AG09309 (cell line): ENCODE results near the gene HSPA1B.

Source experiments
- DNase-seq: peaks from one replicate; pipeline ENCODE4 v3.0.0-alpha.2; 2010; ENCODE audit warnings: low read depth
- H3K4me3 ChIP-seq: 2 replicates; pipeline ENCODE4 v1.5.1; 2011; ENCODE audit warnings: mild to moderate bottlenecking, low read depth, low read length, moderate library complexity; ENCODE audit not compliant: control insufficient read depth
- CTCF ChIP-seq: IDR thresholded peaks from 2 replicates; pipeline ENCODE4 v1.5.1; 2011; ENCODE audit warnings: mild to moderate bottlenecking, low read depth, low read length, inconsistent platforms; ENCODE audit not compliant: insufficient read depth, control insufficient read depth; ENCODE audit errors: missing control alignments

HSPA1B gene

GRCh38 chr6:31878726-31879125, 51.2 kb downstream of the HSPA1B start, which contains the start of gene SLC44A4:
Gene SLC44A4 (minus strand): TSS chr6:31878997. CDS start chr6:31878980, 17 bp downstream.
- no peak for TF ChIP-seq CTCF
- no peak for DNase-seq
- no peak within 1 kb of the TSS for H3K4me3 ChIP-seq

GRCh38 chr6:31879143-31879542, 51.6 kb downstream of the HSPA1B start:
- DNase-seq, result no peak
- TF ChIP-seq CTCF, result no peak
- H3K4me3 ChIP-seq, result no peak overlapping the region
